SK-N-SH (cell line): ENCODE results near the gene YTHDC2.

Experiments
- GABPA ChIP-seq: IDR thresholded peaks from 2 replicates; pipeline ENCODE4 v1.4.0; 2012; ENCODE audit warnings: low read depth, mild to moderate bottlenecking
- RXRA ChIP-seq: IDR thresholded peaks from 2 replicates; pipeline ENCODE4 v1.4.0; 2012; ENCODE audit warnings: low read depth, mild to moderate bottlenecking, borderline replicate concordance

DNA sequence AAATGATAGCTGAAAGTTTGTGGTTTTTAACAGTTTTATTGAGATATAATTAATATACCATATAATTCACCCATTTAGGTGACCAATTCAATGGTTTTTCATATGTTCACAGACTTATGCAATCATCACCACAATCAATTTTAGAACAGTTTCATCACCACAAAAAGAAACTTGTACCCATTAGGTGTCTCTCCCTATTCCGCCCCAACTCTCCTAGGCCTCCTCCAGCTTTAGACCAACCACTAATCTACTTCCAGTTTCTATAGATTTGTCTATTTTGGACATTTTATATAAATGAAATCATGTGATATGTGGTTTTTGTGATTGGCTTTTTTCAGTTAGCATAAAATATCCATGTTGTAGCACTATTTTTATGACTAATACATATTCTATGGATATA, 38.6 kb downstream of the YTHDC2 start:
- TF ChIP-seq GABPA (no peak), RXRA (no peak)
